Heart right ventricle (tissue), 16 donors: ENCODE results near the gene MGLL. TPM values are rescaled to one million over a fixed set of nuclear protein-coding genes. Genes with fewer than 3 reads are reported as not detected.
A peak's percentile ranks its signal among the peaks of the same experiment; 100 is the strongest.

ENCODE experiments used
- ATAC-seq, 8 donors: fragments of 200-7000 bp; cut with Tn5 transposase; one replicate each; pipeline ENCODE4 v1.9.1; 2020; ENCODE audit warnings: mild to moderate bottlenecking in 8 of 8, moderate library complexity in 8 of 8, moderate number of reproducible peaks in 1 of 8
- DNase-seq, 2 donors: peaks; one replicate each; pipeline ENCODE4 v3.0.0-alpha.2; 2020
- H3K27ac ChIP-seq, 10 donors: fragments of 200-600 bp; sonication (generic) in 2 of 10; one replicate each; pipeline versions ENCODE4 v1.5.0 to v1.8.0; 2020 to 2022; ENCODE audit warnings: mild to moderate bottlenecking in 3 of 10
- H3K27me3 ChIP-seq, 7 donors: fragments of 200-600 bp; one replicate each; pipeline ENCODE4 v1.8.0; 2021 to 2022; ENCODE audit warnings: mild to moderate bottlenecking in 2 of 7
- H3K36me3 ChIP-seq, 9 donors: fragments of 200-600 bp; sonication (generic) in 1 of 9; one replicate each; pipeline versions ENCODE4 v1.5.0 to v1.8.0; 2020 to 2022; ENCODE audit warnings: mild to moderate bottlenecking in 2 of 9
- H3K4me1 ChIP-seq, 9 donors: fragments of 200-600 bp; sonication (generic) in 1 of 9; one replicate each; pipeline versions ENCODE4 v1.5.0 to v1.8.0; 2020 to 2022; ENCODE audit warnings: mild to moderate bottlenecking in 4 of 9
- H3K4me3 ChIP-seq, 10 donors: fragments of 200-600 bp; sonication (generic) in 2 of 10; one replicate each; pipeline versions ENCODE4 v1.5.0 to v1.8.0; 2020 to 2022; ENCODE audit warnings: mild to moderate bottlenecking in 7 of 10, moderate library complexity in 2 of 10
- H3K9me3 ChIP-seq, 11 donors: fragments of 200-600 bp in 10 of 11; sonication (generic) in 2 of 11; one replicate each; pipeline versions ENCODE4 v1.5.0 to v1.8.0; 2013 to 2022; ENCODE audit warnings: mild to moderate bottlenecking in 2 of 11, control low read depth in 1 of 11, moderate library complexity in 1 of 11
- WGBS, 2 donors: extraction: QIAGEN DNeasy Blood & Tissue Kit; methylation state at CpG; one replicate each; pipeline ENCODE4 v1.1.7; 2013; ENCODE audit warnings: inconsistent platforms in 1 of 2; 5-methylcytosine and 5-hydroxymethylcytosine counted together
- intact Hi-C, 10 donors: fragments of 100-400 bp; cut with DNase I; formaldehyde crosslinking; loops; one replicate each; pipeline versions ENCODE4 v1.11.1 to v1.14.2; 2022
- polyA plus RNA-seq, 2 donors: library from polyadenylated mRNA; stranded (reverse); fragments of 200-250 nt; gene quantifications; one replicate each; pipeline ENCODE4 v1.2.3, GENCODE V29; 2013
- total RNA-seq, 10 donors: library from RNA; stranded (reverse); fragmentation: NEBNext Ultra II Directional in 3 of 10; extraction: Animal tissue kit (Norgen Biotek cat#: 25700) in 3 of 10; gene quantifications; one replicate each; pipeline versions ENCODE4 v1.2.1 to v1.2.4, GENCODE V29; 2021 to 2023
- TF ChIP-seq, protein P1 (sequence below), 9 donors: fragments of 200-600 bp; sonication (generic) in 2 of 9; IDR thresholded peaks; one replicate each; pipeline versions ENCODE4 v1.5.0 to v1.8.0; 2021 to 2022; ENCODE audit warnings: antibody characterized with exemption in 9 of 9, mild to moderate bottlenecking in 5 of 9, moderate library complexity in 1 of 9
- donor health status: Arrhythmogenic right ventricular cardiomyopathy.
- donor health status: ischemic (EF 13 %, LVEDD 7.1; RV severe dilation, severe dysfunction).
- donor health status: healthy with polysubstance abuse.
- donor health status: DM: no; HTN: yes; CAD: no.
- donor health status: DM: no; HTN: no; CAD: no.
- donor health status: ischemic (EF 25% LVEDD 6.9; RV normal size, moderate dysfunction).
- donor health status: ischemic (EF 25% LVEDD 5.7; RV mildly dilated, moderate dysfunction).
- donor health status: healthy.
- donor health status: DM: yes; HTN: yes; CAD: no.
- donor health status: Ischemic cardiomyopathy.
- donor health status: ischemic (EF 35%, LVEDD 5.7; RV mildly dilated, moderate dysfunction).
- donor health status: nonischemic (EF 11% LVEDD 7.7; RV severe dilation, severe dysfunction).
- donor health status: DM: yes; HTN: yes; CAD: no.
- donor health status: PGD.
- donor health status: ischemic (EF 29% LVEDD 5.4; RV normal size, mild dysfunction).
- donor health status: nonischemic (EF 23%, LVEDD 6.1; RV moderate dilation, normal function).

MGLL gene
- total and polyA plus RNA-seq, 12 donors, result 35.7 to 103 (median 65.2) TPM

DNA sequence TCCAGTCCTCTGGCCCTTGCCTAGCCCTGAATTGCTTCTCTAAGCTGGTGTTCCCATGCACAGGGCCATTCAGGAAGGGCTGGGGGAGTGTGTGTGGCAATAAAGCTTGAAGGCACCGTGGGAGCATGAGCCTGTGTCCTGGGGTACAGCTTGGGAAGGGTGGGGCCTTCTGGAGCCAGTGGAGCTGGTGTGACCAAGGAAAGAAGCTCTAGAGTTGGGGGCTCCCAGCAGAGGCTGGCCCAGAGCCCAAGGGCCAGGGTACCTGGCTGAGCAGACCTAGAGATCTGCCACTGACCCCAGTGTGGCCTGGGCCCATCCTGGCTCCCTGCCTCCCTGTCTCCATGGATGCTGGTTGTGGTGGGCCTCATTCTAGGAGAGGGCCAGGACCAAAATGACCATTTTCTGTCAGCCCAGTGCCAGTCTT, 141.5 kb downstream of the MGLL start:
- TF ChIP-seq, protein P1, sequence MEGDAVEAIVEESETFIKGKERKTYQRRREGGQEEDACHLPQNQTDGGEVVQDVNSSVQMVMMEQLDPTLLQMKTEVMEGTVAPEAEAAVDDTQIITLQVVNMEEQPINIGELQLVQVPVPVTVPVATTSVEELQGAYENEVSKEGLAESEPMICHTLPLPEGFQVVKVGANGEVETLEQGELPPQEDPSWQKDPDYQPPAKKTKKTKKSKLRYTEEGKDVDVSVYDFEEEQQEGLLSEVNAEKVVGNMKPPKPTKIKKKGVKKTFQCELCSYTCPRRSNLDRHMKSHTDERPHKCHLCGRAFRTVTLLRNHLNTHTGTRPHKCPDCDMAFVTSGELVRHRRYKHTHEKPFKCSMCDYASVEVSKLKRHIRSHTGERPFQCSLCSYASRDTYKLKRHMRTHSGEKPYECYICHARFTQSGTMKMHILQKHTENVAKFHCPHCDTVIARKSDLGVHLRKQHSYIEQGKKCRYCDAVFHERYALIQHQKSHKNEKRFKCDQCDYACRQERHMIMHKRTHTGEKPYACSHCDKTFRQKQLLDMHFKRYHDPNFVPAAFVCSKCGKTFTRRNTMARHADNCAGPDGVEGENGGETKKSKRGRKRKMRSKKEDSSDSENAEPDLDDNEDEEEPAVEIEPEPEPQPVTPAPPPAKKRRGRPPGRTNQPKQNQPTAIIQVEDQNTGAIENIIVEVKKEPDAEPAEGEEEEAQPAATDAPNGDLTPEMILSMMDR (IDR thresholded peaks at IDR 0.05), result no peak
- no peaks in the 10 kb centered on the region for H3K27me3 ChIP-seq
- H3K4me1 ChIP-seq, result peaks cover 0 to 44% (median 3%) of the 10 kb centered on the region in 9 donors
- H3K9me3 ChIP-seq, result no peaks in the 10 kb centered on the region
- H3K27ac ChIP-seq, result peak overlapping the region in 1 of 10 donors; percentile 31
- intact Hi-C loops, result loop anchor here in 2 of 10 donors (1.0 to 10.0 kb wide), 2 partner anchors 14 to 144 kb away; partner anchors contain the start of gene MGLL (in 1 of the 2)
- H3K36me3 ChIP-seq, result peaks cover 0 to 47% (median 21%) of the 10 kb centered on the region in 9 donors
- H3K4me3 ChIP-seq, result no peak overlapping the region
- WGBS, 2 donors, result 93 to 98% methylated on average over 1 of the region's 1 CpG
- ATAC-seq (no peak), DNase-seq (no peak)

DNA sequence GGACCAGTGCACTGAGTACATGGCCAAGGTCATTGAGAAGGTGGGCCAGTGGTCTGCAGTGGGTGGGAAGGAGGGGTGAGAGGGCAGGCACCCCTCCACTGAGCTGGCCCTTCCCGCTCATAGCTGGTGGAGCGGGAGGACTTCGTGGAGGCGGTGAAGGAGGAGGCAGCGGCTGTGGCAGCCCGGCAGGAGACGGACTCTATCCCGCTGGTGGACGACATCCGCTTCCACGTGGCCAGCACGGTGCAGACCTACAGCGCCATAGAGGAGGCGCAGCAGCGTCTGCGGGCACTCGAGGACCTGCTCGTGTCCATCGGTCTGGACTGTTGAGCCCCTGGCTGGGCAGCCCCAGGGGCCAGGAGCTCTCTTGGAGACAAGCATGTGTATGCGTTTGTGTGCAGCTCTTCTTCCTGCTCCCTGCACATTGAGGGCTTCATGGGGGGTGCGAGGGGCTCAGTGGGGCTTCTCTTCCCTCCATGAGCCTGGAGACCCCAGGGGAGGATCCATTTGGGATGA, 142.1 kb downstream of the MGLL start:
- peaks cover 0 to 53% (median 21%) of the 10 kb centered on the region in 9 donors for H3K36me3 ChIP-seq
- no peak for DNase-seq
- H3K9me3 ChIP-seq, result no peaks in the 10 kb centered on the region
- no peak overlapping the region for H3K4me3 ChIP-seq
- intact Hi-C loops, result loop anchor here in 1 of 10 donors (10.0 kb wide), 1 partner anchor 145 kb away; the partner anchor contains the start of gene MGLL
- TF ChIP-seq, protein P1 (IDR thresholded peaks at IDR 0.05), result no peak
- WGBS, 2 donors, result 96 to 97% methylated on average over 18 to 21 of the region's 21 CpGs
- H3K27ac ChIP-seq, result no peak overlapping the region
- no peak for ATAC-seq
- H3K27me3 ChIP-seq, result no peaks in the 10 kb centered on the region
- H3K4me1 ChIP-seq, result peaks cover 0 to 47% (median 5%) of the 10 kb centered on the region in 9 donors

DNA sequence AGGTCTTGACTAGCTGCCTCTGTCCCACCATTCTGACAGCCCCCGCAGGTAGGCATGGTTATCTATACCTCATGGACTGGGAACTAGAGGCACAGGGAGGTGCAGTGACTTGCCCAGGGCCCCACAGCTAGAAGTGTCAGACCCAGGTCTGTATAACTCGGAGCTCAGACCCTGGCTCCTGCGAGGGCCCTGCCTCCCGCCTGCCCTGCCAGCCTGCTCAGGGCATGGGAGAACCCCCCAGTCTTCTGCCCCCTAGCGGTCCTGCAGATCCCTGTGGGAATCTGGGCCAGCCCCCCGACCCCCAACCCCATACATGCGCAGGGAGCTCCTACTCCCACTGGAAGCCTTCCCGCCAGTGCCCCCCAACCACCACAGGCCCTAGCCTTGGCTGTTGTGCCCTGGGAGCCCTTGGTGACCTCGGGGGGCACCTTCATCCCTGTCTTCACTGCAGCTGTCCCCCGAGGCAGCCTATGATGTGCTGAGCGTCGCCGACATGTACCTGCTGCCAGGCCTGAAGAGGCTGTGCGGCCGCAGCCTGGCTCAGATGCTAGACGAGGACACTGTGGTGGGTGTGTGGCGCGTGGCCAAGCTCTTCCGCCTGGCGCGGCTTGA, 142.7 kb downstream of the MGLL start:
- Histone ChIP-seq H3K36me3 (peaks cover 0 to 59% (median 21%) of the 10 kb centered on the region in 9 donors), H3K4me3 (no peak overlapping the region), H3K27ac (peak overlapping the region in 1 of 10 donors; percentile 72), H3K4me1 (peaks cover 0 to 50% (median 8%) of the 10 kb centered on the region in 9 donors), H3K27me3 (no peaks in the 10 kb centered on the region), H3K9me3 (no peaks in the 10 kb centered on the region)
- ATAC-seq, result no peak
- intact Hi-C loops, result loop anchor here in 2 of 10 donors (5.0 to 10.0 kb wide), 2 partner anchors 87 to 145 kb away; partner anchors contain the start of genes MGLL (in 1 of the 2) and TPRA1 (in 1 of the 2)
- 90 to 92% methylated on average over 21 of the region's 21 CpGs for WGBS, 2 donors
- TF ChIP-seq, protein P1 (IDR thresholded peaks at IDR 0.05), result peak in 2 of 9 donors; percentile 7 to 19
- DNase-seq, result no peak

DNA sequence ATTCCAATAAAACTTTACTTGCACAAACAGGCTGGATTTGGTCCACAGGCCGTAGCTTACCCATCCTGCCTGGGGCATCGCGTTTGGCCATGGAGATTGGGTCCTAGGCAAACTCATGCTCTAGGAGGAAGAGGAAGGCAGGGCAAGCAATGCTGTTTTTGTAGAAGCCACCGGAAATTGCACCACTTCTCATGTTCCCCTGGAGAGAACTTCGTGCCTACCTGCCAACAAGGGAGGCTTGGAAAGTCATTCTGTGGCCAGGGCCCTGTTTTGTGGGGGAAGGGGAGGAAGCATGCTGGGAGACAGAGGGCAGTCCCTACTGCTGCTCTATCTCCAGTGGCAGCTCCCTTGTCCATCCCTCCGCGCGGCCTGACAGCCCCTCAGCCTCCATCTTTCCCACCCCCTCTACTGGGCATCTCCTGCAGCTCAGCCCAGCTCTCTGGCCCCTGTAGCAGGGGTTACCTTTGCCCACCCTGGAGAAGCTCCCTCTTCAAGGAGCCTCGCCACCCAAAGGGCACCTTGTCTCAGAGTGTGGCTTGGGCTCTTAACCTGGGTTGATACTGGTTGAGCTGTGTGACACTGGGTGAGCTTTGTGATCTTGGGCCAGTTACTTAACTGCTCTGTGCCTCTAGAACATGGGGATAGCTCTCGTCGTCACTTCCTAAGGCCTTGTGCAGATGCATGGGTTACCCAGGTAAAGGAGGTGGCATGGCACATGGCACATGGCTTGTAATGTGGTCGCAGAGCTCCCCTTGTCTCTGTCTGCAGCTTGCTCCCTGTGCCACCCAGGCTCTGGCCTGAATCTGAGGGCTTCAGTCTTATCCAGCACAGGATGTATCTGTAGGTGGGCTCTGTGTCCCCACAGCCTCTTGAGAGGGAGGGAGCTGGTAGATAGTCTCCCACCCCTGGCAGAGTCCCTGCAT, 143.4 kb downstream of the MGLL start:
- 84 to 88% methylated on average over 12 of the region's 12 CpGs for whole genome bisulfite sequencing, 2 donors
- DNase-seq, result no peak
- TF ChIP-seq, protein P1 (IDR thresholded peaks at IDR 0.05), result no peak
- peaks cover 0 to 49% (median 15%) of the 10 kb centered on the region in 9 donors for H3K4me1 ChIP-seq
- peak in 1 of 8 donors; percentile 4 for ATAC-seq
- H3K27ac ChIP-seq, result peak overlapping the region in 1 of 10 donors; percentile 72
- H3K9me3 ChIP-seq, result no peaks in the 10 kb centered on the region
- peaks cover 0 to 62% (median 21%) of the 10 kb centered on the region in 9 donors for H3K36me3 ChIP-seq
- H3K27me3 ChIP-seq, result no peaks in the 10 kb centered on the region
- no peak overlapping the region for H3K4me3 ChIP-seq
- intact Hi-C loops, result loop anchor here in 1 of 10 donors (5.0 kb wide), 1 partner anchor 87 kb away; the partner anchor contains the start of gene TPRA1
